Measurements from ENCODE around the gene ICA1. TPM values are rescaled to one million over a fixed set of nuclear protein-coding genes. Genes with fewer than 3 reads are reported as not detected.

The ICA1 gene
- total and polyA plus RNA-seq, 2 donors (not counting 3 experiments of a cell fraction or from before 2014, with no cell fraction given) = 19.0 to 47.1 TPM

DNA sequence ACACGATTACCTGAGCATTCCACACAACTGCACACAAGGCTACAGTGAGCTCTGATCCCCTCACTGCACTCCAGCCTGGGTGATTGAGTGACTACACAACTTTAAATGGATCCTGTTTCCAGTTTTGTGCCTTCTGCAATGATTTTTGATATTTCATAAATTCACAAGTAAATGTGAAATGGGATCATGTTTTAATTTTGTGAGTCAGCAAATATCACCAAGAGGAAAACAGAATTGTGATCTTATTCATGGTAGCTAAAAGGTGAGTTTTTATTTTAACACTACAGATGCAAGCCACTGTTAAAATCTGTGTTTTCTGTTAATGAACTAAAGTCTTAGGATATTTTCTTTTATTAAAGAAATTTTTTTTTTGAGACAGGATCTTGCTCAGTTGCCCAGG, 11.4 kb downstream of the ICA1 start:
- intact Hi-C loops (cut with micrococcal nuclease) (no loop called here), dilution Hi-C loops (cut with MboI; ENCODE audit: extremely low pct_ligation_motif_present, low sequenced_read_pairs) (no loop called here)
- Histone ChIP-seq H3K9me3 (replicated peaks; ENCODE audit: control insufficient read depth, insufficient read depth, low read length) (no peaks in the 10 kb centered on the region), H3K9ac (replicated peaks; ENCODE audit: extremely low read depth, insufficient read depth, low read length) (no peak overlapping the region), H3K79me2 (ENCODE audit: control insufficient read depth, insufficient read depth, low read length) (no peaks in the 10 kb centered on the region), H4K20me1 (replicated peaks; ENCODE audit: control insufficient read depth, extremely low read depth, insufficient read depth, low read length) (no peaks in the 10 kb centered on the region), H3K9me1 (replicated peaks; ENCODE audit: control insufficient read depth, extremely low read depth, insufficient read depth, low read length) (no peaks in the 10 kb centered on the region), H3K4me2 (ENCODE audit: insufficient read depth, low read length) (no peak overlapping the region), H3K4me1 (ENCODE audit: control insufficient read depth, extremely low read depth, insufficient read depth, low read length) (no peaks in the 10 kb centered on the region), H3K27ac (ENCODE audit: insufficient read depth, low read depth, low read length) (no peak overlapping the region), H3K27me3 (ENCODE audit: control insufficient read depth in 2 of 2, insufficient read depth in 2 of 2, low read length in 2 of 2) (no peaks in the 10 kb centered on the region), H3K4me3 (replicated peaks in 1 of 3; ENCODE audit: insufficient read depth in 1 of 3, low read depth in 1 of 3, low read length in 3 of 3) (no peak overlapping the region), H3K36me3 (ENCODE audit: control insufficient read depth in 2 of 2, extremely low read depth in 1 of 2, insufficient read depth in 2 of 2, low read length in 2 of 2) (no peaks in the 10 kb centered on the region), H2AFZ (ENCODE audit: low read depth, low read length) (no peak overlapping the region)
- no peak for FAIRE-seq
- TF ChIP-seq, protein P1, sequence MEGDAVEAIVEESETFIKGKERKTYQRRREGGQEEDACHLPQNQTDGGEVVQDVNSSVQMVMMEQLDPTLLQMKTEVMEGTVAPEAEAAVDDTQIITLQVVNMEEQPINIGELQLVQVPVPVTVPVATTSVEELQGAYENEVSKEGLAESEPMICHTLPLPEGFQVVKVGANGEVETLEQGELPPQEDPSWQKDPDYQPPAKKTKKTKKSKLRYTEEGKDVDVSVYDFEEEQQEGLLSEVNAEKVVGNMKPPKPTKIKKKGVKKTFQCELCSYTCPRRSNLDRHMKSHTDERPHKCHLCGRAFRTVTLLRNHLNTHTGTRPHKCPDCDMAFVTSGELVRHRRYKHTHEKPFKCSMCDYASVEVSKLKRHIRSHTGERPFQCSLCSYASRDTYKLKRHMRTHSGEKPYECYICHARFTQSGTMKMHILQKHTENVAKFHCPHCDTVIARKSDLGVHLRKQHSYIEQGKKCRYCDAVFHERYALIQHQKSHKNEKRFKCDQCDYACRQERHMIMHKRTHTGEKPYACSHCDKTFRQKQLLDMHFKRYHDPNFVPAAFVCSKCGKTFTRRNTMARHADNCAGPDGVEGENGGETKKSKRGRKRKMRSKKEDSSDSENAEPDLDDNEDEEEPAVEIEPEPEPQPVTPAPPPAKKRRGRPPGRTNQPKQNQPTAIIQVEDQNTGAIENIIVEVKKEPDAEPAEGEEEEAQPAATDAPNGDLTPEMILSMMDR (IDR thresholded peaks at IDR 0.05; ENCODE audit: extremely low read depth in 1 of 2, insufficient read depth in 1 of 2, low read depth in 1 of 2, low read length in 2 of 2) = no peak
- TF ChIP-seq FOS (IDR thresholded peaks at IDR 0.05; ENCODE audit: borderline replicate concordance, insufficient read depth, low read length) = no peak
- TF ChIP-seq POLR2A (IDR thresholded peaks at IDR 0.05; ENCODE audit: low read depth, low read length) = no peak
- no peak for TF ChIP-seq GATA2 (IDR thresholded peaks at IDR 0.05; ENCODE audit: insufficient read depth, insufficient read length, low read depth, low read length)
- TF ChIP-seq JUN (IDR thresholded peaks at IDR 0.05; ENCODE audit: borderline replicate concordance, insufficient read depth, insufficient read length, low read depth) = no peak
- TF ChIP-seq POLR2AphosphoS5 (IDR thresholded peaks at IDR 0.05; ENCODE audit: insufficient read depth, low read depth, low read length) = no peak
- TF ChIP-seq, protein P2, sequence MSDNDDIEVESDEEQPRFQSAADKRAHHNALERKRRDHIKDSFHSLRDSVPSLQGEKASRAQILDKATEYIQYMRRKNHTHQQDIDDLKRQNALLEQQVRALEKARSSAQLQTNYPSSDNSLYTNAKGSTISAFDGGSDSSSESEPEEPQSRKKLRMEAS (IDR thresholded peaks at IDR 0.05; ENCODE audit: insufficient read depth, insufficient read length) = no peak
- no peak for TF ChIP-seq EZH2 (IDR thresholded peaks at IDR 0.05; ENCODE audit: borderline replicate concordance, low read depth, low read length, severe bottlenecking)
- no peak for TF ChIP-seq MYC (IDR thresholded peaks at IDR 0.05; ENCODE audit: low read depth, low read length)
- DNase-seq (ENCODE audit: low read depth, low spot score) = no peak
- no TSS peak for BruUV-seq (replicated peaks)
- ChIA-PET POLR2A (no interaction called here), CTCF (interaction anchor here (0.6 to 1.2 kb wide), 2 partner anchors 569 to 873 kb away, joined by 3 read pairs; no protein-coding TSS in a partner anchor)

Measured in endothelial cell of umbilical vein (primary cell).